MCF 10A (cell line): ENCODE data around the gene RNF214. TPM values are rescaled to one million over a fixed set of nuclear protein-coding genes. Genes with fewer than 3 reads are reported as not detected.
"Not testable (repeated sequence)": the region's sequence is repeated elsewhere in the genome, so short reads cannot be mapped to it uniquely, and the experiment has no call there.

Experiments used
- BruUV-seq: library from RNA; stranded (reverse); fragments of 400-500 nt; replicated peaks from 2 replicates; lab custom pipeline; 2021; lab: Mats Ljungman, UMichigan
- CTCF ChIA-PET: fragments of 300-600 bp; sonication (Branson Sonifier 250); formaldehyde crosslinking; extraction: SDS; loops from one replicate; lab custom pipeline; 2021; ENCODE audit warnings: antibody characterized with exemption, inconsistent platforms; lab: Yijun Ruan, JAX
- POLR2A ChIA-PET: fragments of 300-600, 350-650 bp; sonication (Branson Sonifier 250); formaldehyde crosslinking; extraction: SDS; loops from one replicate; lab custom pipeline; 2020; ENCODE audit warnings: antibody characterized with exemption, inconsistent platforms; lab: Yijun Ruan, JAX
- DNase-seq: peaks from one replicate; pipeline ENCODE4 v3.0.0-alpha.2; 2018; ENCODE audit not compliant: unreplicated experiment
- H3K27ac Mint-ChIP-seq: one replicate; pipeline ENCODE4 v1.8.0; 2022; ENCODE audit warnings: mild to moderate bottlenecking, low read depth, mixed read lengths; ENCODE audit not compliant: unreplicated experiment
- H3K27me3 Mint-ChIP-seq: one replicate; pipeline ENCODE4 v1.8.0; 2022; ENCODE audit warnings: mixed read lengths; ENCODE audit not compliant: insufficient read depth, unreplicated experiment
- H3K36me3 Mint-ChIP-seq: one replicate; pipeline ENCODE4 v1.8.0; 2022; ENCODE audit warnings: mild to moderate bottlenecking, moderate library complexity, mixed read lengths; ENCODE audit not compliant: insufficient read depth, unreplicated experiment
- H3K4me1 Mint-ChIP-seq: one replicate; pipeline ENCODE4 v1.8.0; 2022; ENCODE audit warnings: mixed read lengths; ENCODE audit not compliant: insufficient read depth, unreplicated experiment
- H3K4me3 Mint-ChIP-seq: one replicate; pipeline ENCODE4 v1.8.0; 2022; ENCODE audit warnings: mild to moderate bottlenecking, moderate library complexity, mixed read lengths; ENCODE audit not compliant: unreplicated experiment
- H3K9me3 Mint-ChIP-seq: one replicate; pipeline ENCODE4 v1.8.0; 2022; ENCODE audit warnings: mixed read lengths; ENCODE audit not compliant: unreplicated experiment
- intact Hi-C: fragments of 100-400 bp; cut with micrococcal nuclease; formaldehyde crosslinking; loops from 2 replicates; pipeline ENCODE4 v1.14.1; 2022
- total RNA-seq: library from RNA; stranded (reverse); gene quantifications from 2 replicates; pipeline ENCODE4 v1.2.3, GENCODE V29; 2022
- TF ChIP-seq, protein P1 (sequence below): fragments of 200-600 bp; IDR thresholded peaks from one replicate; pipeline ENCODE4 v1.8.0; 2022; ENCODE audit warnings: antibody characterized with exemption, mild to moderate bottlenecking; ENCODE audit not compliant: unreplicated experiment

The RNF214 gene
- total RNA-seq, 1 experiment from 2014 or later, result 23.3 TPM

DNA sequence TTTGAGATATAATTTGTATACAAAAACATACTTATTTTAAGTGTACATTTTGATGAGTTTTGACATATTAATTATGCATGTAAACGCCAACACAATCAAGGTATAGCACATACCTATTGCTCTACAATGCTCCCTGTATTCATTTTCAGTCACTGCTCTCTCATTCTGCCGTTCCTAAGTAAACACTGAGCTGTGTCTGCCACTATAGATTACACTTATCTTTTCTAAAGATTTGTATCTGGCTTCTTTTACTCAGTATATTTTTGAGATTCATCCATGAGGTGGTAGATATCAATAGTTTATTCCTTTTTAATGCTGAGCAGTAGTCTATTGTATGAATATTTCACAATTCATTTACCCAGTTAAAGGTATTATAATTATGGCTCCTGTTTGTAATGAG, 33.3 kb downstream of the RNF214 start:
- H3K4me1 Mint-ChIP-seq, result no peaks in the 10 kb centered on the region
- no peak for DNase-seq
- no peak overlapping the region for H3K27ac Mint-ChIP-seq
- peaks cover 63% of the 10 kb centered on the region for H3K36me3 Mint-ChIP-seq
- no peaks in the 10 kb centered on the region for H3K9me3 Mint-ChIP-seq
- no TSS peak for BruUV-seq
- H3K4me3 Mint-ChIP-seq, result no peak overlapping the region
- no peaks in the 10 kb centered on the region for H3K27me3 Mint-ChIP-seq
- TF ChIP-seq, protein P1, sequence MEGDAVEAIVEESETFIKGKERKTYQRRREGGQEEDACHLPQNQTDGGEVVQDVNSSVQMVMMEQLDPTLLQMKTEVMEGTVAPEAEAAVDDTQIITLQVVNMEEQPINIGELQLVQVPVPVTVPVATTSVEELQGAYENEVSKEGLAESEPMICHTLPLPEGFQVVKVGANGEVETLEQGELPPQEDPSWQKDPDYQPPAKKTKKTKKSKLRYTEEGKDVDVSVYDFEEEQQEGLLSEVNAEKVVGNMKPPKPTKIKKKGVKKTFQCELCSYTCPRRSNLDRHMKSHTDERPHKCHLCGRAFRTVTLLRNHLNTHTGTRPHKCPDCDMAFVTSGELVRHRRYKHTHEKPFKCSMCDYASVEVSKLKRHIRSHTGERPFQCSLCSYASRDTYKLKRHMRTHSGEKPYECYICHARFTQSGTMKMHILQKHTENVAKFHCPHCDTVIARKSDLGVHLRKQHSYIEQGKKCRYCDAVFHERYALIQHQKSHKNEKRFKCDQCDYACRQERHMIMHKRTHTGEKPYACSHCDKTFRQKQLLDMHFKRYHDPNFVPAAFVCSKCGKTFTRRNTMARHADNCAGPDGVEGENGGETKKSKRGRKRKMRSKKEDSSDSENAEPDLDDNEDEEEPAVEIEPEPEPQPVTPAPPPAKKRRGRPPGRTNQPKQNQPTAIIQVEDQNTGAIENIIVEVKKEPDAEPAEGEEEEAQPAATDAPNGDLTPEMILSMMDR, result no peak
- intact Hi-C loops, result no loop called here
- ChIA-PET CTCF (no interaction called here), POLR2A (no interaction called here)

DNA sequence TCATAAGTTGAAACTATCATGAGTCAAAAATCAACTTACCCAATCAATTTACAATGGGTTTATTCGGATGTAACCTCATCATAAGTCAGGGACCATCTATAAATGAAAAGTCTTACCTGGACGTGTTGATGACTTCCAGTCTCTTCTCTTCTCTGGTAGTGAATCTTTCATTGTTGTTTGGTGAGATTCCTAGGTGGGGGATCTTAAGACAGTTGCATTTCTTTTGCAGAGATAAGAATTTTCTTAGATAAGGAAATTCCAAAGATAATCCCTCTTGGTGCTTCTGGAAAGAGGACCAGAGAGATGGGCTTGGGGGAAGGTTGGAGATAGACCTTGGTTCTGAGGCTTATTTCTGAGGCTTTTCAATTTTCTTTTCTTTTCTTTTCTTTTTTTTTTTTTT, 37.4 kb downstream of the RNF214 start:
- DNase-seq, result no peak
- no peak overlapping the region for H3K4me3 Mint-ChIP-seq
- H3K9me3 Mint-ChIP-seq, result no peaks in the 10 kb centered on the region
- BruUV-seq, result no TSS peak
- intact Hi-C loops, result no loop called here
- ChIA-PET CTCF (no interaction called here), POLR2A (interaction anchor here (0.6 kb wide), 1 partner anchor 1014 kb away, joined by 3 read pairs; no protein-coding TSS in a partner anchor)
- no peak overlapping the region for H3K27ac Mint-ChIP-seq
- TF ChIP-seq, protein P1, result no peak
- no peaks in the 10 kb centered on the region for H3K27me3 Mint-ChIP-seq
- H3K36me3 Mint-ChIP-seq, result peaks cover 41% of the 10 kb centered on the region
- H3K4me1 Mint-ChIP-seq, result peaks cover 11% of the 10 kb centered on the region

DNA sequence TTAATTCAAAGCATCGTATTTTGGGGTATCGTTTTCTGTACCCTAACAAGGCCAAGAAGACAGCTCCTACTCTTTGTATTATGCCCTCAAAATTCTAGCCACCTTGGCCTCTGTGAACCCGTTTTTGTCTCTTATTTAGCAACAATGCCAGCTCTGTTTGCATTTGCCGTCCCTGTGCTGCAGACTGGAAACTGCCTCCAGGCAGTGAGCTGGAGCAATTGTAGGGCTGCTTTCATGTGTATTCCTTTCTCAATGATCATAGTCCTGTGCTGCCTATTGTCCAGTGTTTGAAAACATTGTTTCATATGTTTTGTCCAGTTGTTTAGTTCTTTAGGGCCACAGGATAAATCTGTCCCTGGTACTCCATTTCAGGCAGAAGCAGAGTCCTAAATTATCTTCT, 38.7 kb downstream of the RNF214 start:
- POLR2A ChIA-PET, result interaction anchor here (0.6 kb wide), 1 partner anchor 91 kb away, joined by 3 read pairs; no protein-coding TSS in a partner anchor
- Mint-ChIP-seq H3K27me3 (no peaks in the 10 kb centered on the region), H3K9me3 (no peaks in the 10 kb centered on the region), H3K4me1 (peaks cover 11% of the 10 kb centered on the region), H3K4me3 (no peak overlapping the region), H3K27ac (no peak overlapping the region), H3K36me3 (peaks cover 46% of the 10 kb centered on the region)
- intact Hi-C loops, result no loop called here
- BruUV-seq, result no TSS peak
- DNase-seq, result no peak
- TF ChIP-seq, protein P1, result no peak
- CTCF ChIA-PET, result interaction anchor here (0.6 kb wide), 1 partner anchor 14 kb away, joined by 3 read pairs; no protein-coding TSS in a partner anchor

DNA sequence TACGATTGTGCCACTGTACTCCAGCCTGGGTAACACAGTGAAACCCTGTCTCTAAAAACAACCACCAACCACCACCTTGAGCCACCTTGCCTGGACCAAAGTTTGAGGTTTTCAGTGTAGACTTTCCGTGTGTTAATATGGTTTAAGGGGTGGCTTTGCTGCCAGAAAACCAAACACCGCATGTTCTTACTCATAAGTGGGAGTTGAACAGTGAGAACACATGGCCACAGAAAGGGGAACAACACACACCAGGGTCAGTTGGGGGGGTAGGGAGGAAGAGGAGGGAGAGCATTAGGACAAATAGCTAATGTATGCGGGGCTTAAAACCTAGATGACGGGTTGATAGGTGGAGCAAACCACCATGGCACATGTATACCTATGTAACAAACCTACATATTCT, 39.7 kb downstream of the RNF214 start:
- H3K27me3 Mint-ChIP-seq, DNase-seq, H3K4me3 Mint-ChIP-seq, H3K27ac Mint-ChIP-seq, intact Hi-C loops, BruUV-seq, H3K9me3 Mint-ChIP-seq: not testable (repeated sequence)
- ChIA-PET POLR2A (interaction anchor here (0.6 kb wide), 1 partner anchor 92 kb away, joined by 3 read pairs; no protein-coding TSS in a partner anchor), CTCF (interaction anchor here (0.6 kb wide), 1 partner anchor 15 kb away, joined by 3 read pairs; no protein-coding TSS in a partner anchor)
- peaks cover 11% of the 10 kb centered on the region for H3K4me1 Mint-ChIP-seq
- H3K36me3 Mint-ChIP-seq, result peaks cover 36% of the 10 kb centered on the region
